Kidney glomerular epithelial cell (primary cell): ENCODE results near the gene MYLIP.
"Not testable (repeated sequence)": the region's sequence is repeated elsewhere in the genome, so short reads cannot be mapped to it uniquely, and the experiment has no call there.

Experiments
- DNase-seq: peaks from one replicate; lab custom pipeline; 2025; lab: John Stamatoyannopoulos, UW

The MYLIP gene

DNA sequence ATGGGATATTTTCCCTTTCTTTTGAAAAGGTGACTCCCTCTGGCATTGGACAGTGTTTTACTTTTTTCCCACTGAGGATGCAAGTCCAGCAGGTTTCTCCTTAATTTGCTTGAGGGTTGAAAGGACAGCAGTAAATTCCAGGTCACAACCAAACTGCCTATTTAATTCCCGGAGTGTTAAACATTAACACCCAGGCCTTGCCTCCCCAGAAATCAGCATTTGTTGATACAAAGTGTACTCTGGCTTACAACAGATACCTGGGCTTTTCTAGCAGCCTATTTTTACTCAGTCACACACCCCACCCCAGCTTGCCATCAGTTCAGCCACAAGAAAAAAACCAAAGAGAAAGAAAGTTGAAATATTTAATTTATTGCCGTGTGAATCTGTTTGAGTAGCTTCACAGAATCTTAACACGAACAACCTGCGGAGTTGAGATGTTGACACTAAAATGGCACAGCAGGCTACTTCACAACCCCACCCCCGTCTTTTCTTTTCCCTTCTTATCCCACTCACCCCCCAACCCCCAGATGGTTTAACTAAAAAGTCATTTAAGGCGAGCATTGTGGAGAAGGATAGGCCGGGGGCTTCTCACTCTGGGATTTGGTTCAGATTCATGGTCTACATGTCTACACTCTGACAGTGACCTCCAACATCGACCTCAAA is 45.7 kb downstream of the MYLIP start:
- DNase-seq, result no peak

DNA sequence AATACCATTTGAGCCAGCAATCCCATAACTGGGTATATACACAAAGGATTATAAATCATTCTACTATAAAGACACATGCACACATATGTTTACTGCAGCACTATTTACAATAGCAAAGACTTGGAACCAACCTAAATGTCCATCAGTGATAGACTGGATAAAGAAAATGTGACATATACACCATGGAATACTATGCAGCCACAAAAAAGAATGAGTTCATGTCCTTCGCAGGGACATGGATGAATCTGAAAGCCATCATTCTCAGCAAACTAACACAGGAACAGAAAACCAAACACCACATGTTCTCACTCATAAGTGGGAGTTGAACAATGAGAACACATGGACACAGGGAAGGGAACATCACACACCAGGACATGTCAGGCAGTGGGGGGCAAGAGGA is 47.7 kb downstream of the MYLIP start:
- not testable (repeated sequence) for DNase-seq

DNA sequence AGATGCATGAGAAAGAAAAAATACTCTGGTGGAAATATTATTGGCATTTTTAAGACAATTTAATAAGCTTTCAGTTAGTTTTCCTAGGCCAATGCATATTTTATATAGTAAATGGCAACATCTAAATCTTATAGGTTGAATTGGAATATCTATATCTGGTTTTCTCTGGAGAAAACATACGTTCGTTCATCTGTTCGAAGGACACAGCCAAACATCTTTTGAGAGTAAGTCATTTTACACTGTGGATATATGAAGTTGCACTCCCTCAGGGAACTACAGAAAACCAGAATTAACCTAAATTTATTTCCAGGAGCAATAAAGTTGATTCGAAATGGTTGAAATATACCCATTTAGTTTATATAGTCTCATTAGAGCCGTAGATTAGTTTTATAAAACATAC is 49.0 kb downstream of the MYLIP start:
- DNase-seq, result no peak

DNA sequence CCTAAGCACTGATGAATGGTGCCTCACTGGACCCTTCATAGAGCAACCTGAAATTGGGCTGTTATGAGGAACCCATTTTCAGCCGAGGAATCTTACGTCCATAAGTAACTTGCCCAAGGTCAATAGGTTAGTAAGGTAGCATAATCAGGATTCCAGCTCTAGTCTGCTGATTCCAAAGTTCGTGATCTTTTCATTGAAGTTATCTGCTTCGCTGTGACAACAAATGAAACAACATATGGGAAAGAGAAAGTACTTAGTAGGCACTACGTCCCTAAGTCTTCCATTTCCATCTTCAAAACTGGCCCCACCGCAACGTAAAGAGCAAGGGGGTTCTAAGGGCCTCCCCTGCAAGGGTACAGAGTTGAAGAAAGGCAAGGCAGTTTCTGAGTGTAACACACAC is 49.5 kb downstream of the MYLIP start:
- no peak for DNase-seq

DNA sequence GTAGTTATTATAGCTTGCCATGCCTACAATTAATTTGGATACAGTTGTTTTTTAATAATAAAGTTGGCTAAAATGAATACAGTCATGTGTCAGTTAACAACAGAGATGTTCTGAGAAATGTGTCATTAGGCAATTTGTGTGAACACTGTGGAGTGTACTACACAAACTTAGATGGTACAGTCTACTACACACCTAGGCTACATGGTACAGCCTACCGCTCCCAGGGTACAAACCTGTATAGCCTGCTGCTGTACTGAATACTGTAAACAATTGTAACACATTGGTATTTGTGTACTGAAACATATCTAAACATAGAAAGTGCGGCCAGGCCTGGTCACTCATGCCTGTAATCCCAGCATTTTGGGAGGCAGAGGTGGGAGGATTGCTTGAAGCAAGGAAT is 50.2 kb downstream of the MYLIP start:
- no peak for DNase-seq

DNA sequence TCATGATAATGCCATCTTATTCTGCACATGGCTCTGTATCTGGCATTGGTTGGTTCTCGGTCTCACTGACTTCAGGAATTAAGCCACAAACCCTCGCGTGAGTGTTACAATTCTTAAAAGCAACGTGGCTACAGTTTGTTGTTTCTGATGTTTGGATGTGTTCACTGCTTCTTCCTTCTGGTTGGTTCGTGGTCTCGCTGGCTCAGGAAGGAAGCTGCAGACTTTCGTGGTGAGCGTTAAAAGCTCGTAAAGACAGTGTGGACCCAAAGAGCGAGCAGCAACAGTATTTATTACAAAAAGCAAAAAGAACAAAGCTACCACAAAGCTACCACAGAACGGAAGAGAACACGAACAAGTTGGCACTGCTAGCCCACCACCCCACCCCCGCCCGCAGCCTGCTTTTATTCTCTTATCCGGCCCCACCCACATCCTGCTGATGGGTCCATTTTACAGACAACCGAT is 51.1 kb downstream of the MYLIP start:
- DNase-seq, result no peak

DNA sequence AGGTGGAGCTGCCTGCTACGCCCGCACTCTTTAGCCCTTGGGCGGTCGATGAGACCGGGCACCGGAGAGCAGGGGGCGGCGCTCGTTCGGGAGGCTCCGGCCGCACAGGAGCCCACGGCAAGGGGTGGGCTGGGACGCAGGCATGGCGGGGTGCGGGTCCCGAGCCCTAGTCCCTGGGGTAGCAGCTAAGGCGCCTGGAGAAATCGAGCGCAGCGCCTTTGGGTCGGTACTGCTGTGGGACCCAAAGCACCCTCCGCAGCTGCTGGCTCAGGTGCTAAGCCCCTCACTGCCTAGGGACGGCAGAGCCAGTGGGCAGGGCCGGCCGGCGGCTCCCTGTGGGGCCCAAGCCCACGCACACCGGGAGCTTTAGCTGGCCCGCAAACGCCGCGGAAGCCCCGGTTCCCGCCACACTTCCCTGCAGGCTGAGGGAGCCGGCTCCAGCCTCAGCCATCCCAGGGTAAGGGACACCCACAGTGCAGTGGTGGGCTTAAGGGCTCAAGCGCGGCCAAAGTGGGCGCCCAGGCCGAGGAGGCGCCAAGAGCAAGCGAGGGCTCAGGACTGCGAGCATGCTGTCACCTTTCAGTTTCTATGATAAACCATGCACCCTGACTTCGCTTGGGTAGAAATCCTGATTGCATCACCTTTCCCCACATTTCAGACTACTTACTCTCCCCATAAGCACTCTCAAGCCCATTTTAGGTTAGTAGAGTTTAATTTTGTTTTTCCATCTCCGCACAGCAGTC is 52.0 kb downstream of the MYLIP start:
- DNase-seq, result no peak

DNA sequence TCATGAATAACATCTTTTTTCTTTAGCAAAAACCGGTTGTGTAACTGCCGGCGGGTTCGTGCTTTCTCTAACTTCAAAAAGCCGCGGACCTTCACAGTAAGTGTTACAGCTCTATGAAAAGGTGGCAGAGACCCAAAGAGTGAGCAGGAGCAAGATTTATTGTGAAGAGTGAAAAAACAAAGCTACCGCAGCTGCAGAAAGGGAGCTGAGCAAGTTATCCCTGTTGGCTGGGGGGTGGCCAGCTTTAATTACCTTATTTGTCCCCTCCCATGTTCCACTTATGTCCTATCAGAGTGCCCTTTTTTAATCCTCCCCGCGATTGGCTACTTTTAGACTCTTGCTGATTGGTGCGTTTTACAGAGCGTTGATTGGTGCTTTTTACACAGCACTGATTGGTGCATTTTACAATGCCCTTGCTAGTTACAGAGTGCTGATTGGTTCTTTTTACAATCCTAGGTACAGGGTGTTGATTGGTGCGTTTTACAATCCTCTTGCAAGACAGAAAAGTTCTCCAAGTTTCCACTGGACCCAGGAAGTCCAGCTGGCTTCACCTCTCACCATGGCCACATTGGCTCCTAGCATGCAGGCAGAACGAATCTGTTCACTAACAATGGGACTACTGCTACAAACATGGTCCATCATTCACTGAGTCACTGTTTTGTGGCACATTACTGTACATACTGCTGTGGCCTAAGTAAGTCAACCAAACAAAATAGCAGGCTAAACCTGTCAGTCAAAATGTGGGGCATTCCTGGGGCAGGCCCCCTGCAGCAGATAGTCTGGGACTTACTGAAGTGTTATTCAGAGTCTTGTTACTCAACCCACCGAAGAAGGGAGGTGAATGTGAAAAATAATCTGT is 52.8 kb downstream of the MYLIP start:
- no peak for DNase-seq

DNA sequence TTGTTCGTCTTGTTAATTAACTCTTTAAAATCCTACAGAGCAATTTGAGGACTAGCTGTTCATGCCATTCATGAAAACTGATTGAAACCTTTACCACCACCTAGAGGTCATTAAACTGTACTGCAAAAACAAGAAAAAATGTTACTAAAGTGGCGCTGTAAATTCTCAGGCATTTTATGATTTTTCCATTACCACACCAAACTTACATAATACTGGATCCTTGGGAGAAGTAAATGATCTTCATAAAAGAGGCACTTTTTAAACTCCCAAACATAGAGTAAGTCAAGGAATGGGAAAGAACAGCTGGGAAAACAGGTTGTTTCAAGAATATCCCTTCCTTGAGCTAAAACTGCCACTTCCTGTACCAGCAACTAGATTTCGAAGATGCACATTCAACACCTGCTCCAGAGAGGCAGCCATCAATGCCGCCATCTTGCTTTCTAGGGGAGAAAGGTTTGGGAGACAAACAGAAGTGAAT is 54.3 kb downstream of the MYLIP start:
- DNase-seq, result no peak

DNA sequence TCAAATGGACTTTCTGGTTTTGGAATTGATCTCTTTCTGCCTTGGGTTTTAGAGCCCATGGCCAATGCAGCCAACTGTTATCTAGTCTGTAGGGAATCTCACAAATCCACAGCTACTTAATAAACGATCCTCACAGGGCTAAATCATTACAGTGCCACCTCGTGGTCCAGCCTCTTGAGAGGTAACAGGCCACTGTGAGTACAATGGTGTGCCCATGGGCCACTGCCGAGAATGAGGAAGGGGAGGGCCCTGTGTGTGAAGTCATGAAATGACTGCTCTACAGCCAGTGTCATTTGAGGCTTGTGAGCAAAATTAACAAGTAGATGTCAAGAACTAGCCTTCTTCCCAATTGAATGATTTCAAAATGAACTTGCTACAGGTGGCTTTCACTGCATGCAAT is 55.2 kb downstream of the MYLIP start:
- DNase-seq, result no peak

DNA sequence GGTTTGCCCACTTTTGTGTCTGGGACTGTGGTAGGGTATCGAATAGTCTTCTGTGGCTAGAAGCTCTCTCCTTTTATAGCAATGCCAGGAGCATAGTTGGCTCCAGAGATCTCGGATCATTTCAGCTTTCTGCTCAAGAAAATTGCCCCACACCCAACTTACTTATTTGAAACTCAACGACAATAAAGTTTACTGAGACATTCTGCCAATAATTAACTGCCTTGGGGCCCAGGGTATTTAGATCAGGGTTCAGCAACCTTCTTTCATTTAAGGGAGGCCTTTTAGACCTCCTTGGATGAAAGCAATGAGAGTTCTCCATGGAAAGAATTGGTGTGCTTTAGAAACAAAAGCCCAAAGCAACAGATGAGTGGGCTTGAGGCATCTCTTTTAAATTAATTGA is 55.7 kb downstream of the MYLIP start:
- no peak for DNase-seq

DNA sequence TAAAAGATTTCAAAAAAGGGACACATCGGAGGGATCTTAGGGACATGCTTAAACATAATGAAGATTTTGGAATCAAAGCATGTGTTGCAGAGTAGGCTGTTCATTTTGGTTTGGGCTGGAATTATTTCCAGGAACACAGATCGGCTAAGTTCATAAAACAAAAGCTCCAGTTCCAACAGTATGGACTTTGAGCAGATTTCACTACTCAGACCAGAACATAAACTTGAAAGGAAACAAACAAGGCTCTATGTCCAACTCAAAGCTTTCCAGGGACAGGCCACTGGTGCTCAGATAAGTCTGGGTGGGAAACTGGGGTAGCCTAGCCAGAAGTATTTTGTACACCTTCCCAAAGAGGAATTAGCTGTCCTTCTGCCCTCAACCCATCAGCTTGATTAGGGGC is 58.3 kb downstream of the MYLIP start:
- no peak for DNase-seq

DNA sequence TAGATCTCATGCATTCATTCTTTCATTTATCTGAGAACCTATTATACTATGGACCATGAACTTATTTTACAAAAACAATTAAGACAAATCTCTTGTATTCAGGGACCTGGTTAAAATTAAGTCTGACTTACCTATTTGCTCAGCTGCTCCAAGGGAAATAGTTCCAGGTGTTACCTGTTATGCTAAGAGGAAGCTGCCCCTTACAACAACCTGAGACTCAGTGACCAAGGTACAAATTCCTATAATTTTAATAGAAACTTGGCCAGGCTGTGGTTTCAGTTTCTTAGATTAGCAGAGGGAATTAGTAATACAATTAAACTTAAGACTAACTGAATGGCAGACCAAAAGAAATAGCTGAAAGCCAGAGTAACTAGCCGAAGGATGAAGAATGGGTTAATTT is 61.3 kb downstream of the MYLIP start:
- no peak for DNase-seq

DNA sequence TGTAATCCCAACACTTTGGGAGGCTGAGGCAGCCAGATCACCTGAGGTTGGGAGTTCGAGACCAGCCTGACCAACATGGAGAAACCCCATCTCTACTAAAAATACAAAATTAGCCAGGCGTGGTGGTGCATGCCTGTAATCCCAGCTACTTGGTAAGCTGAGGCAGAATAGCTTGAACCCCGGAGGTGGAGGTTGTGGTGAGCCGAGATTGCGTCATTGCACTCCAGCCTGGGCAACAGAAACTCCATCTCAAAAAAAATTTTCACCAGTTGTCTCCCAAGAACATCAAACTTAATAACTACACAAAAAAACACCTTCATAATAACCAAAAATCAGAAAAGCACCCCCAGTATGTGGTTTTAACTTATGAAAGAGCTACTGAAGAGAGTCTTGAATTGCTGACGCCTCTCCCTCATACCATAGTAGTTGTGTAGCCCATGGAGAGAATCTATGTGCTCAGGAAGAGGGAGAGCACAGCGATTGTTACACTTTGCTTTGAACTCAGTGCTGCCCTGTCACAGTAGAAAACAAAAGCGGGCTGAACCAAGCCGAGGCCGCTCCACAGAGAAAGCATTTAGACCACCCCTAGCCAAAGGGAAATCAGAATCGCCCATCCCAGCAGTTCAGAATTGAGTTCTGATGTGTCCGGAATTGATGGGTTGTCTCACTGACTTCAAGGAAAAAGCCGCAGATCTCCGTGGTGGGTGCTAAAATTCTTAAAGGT is 67.5 kb downstream of the MYLIP start:
- no peak for DNase-seq

DNA sequence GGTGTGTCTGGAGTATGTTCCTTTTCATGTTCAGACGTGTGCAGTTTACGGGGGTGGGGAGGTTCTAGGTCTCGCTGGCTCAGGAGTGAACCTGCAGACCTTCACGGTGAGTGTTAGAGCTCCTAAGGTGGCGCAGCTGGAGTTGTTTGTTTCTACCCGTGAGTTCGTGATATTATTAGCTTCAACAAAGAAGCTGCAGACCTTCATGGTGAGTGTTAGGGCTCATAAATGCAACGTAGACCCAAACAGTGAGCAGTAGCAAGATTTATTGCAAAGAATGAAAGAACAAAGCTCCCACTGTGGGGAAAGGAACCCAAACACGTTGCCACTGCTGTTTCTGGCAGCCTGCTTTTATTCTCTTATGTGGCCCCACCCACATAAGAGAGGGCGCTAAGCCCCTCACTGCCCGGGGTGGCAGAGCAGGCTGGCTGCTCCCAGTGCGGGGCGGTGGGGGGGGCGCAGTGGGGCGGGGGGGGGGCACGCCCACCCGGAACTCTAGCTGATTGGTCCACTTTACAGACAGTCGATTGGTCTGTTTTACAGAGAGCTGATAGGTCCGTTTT is 68.2 kb downstream of the MYLIP start:
- no peak for DNase-seq
